Esophagus squamous epithelium (tissue), 5 donors: ENCODE results near the gene ZFAND3. TPM values are rescaled to one million over a fixed set of nuclear protein-coding genes. Genes with fewer than 3 reads are reported as not detected.
"Not testable (repeated sequence)": the region's sequence is repeated elsewhere in the genome, so short reads cannot be mapped to it uniquely, and the experiment has no call there.

Source experiments
- DNase-seq: peaks from one replicate; lab custom pipeline; 2025; lab: John Stamatoyannopoulos, UW
- H3K27ac ChIP-seq, 4 donors: fragments of 200-600 bp; sonication (generic); one replicate each; pipeline ENCODE4 v1.5.1; 2016 to 2019; ENCODE audit warnings: mild to moderate bottlenecking in 1 of 4
- H3K27me3 ChIP-seq, 4 donors: fragments of 200-600 bp; sonication (generic); 1 replicate in 3 of 4; 2 replicates in 1 of 4; pipeline versions ENCODE4 v1.5.1 to v1.6.0; 2017 to 2021; ENCODE audit warnings: antibody characterized with exemption in 1 of 4
- H3K36me3 ChIP-seq, 3 donors: fragments of 200-600 bp; sonication (generic); one replicate each; pipeline ENCODE4 v1.5.1; 2016 to 2019
- H3K4me1 ChIP-seq, 3 donors: fragments of 200-600 bp; sonication (generic); one replicate each; pipeline ENCODE4 v1.5.1; 2017 to 2019
- H3K4me3 ChIP-seq, 4 donors: fragments of 200-600 bp; sonication (generic); 1 replicate in 3 of 4; 2 replicates in 1 of 4; pipeline ENCODE4 v1.5.1; 2016 to 2019; ENCODE audit warnings: mild to moderate bottlenecking in 2 of 4, moderate library complexity in 1 of 4
- H3K9me3 ChIP-seq, 3 donors: fragments of 200-600 bp; sonication (generic); one replicate each; pipeline ENCODE4 v1.5.1; 2016 to 2019
- CTCF ChIP-seq, 6 experiments: fragments of 450-650 bp in 4 of 6; fragments of 200-600 bp in 2 of 6; sonication (generic) in 2 of 6; IDR thresholded peaks; one replicate each; pipeline ENCODE4 v1.5.1; 2016 to 2019; ENCODE audit warnings: antibody characterized with exemption in 6 of 6, mild to moderate bottlenecking in 4 of 6, moderate library complexity in 4 of 6
- POLR2A ChIP-seq, 4 donors: fragments of 450-650 bp; IDR thresholded peaks; one replicate each; pipeline ENCODE4 v1.6.1; 2017; ENCODE audit warnings: antibody characterized with exemption in 4 of 4, mild to moderate bottlenecking in 4 of 4, moderate library complexity in 3 of 4
- WGBS, 2 donors: methylation state at CpG; one replicate each; pipeline ENCODE4 v1.1.5; 2018; 5-methylcytosine and 5-hydroxymethylcytosine counted together
- intact Hi-C: fragments of 100-400 bp; cut with DNase I; formaldehyde crosslinking; loops from one replicate; pipeline ENCODE4 v1.15.0; 2022
- total RNA-seq, 4 donors: library from RNA; depleted of rRNA; stranded (reverse); fragments of >200 nt; gene quantifications; one replicate each; pipeline ENCODE4 v1.1.0, GENCODE V29; 2016
- donor health status: DM: yes; HTN: yes; CAD: no.

Gene ZFAND3
- total RNA-seq, 4 donors from 2014 or later = 15.7 to 23.8 (median 20.9) TPM

GRCh38 chr6:37988696-37989095 lies 169.2 kb downstream of the ZFAND3 start:
- Histone ChIP-seq H3K27me3 (no peaks in the 10 kb centered on the region), H3K36me3 (no peaks in the 10 kb centered on the region), H3K27ac (no peak overlapping the region), H3K9me3 (no peaks in the 10 kb centered on the region), H3K4me3 (no peak overlapping the region), H3K4me1 (peaks cover 0 to 54% (median 21%) of the 10 kb centered on the region in 3 donors)
- intact Hi-C loops = no loop called here
- no peak for DNase-seq
- TF ChIP-seq POLR2A (IDR thresholded peaks at IDR 0.05) = no peak
- TF ChIP-seq CTCF (IDR thresholded peaks at IDR 0.05) = no peak
- WGBS, 2 donors = 44 to 64% methylated on average over 3 of the region's 3 CpGs

GRCh38 chr6:37990762-37991525 lies 171.4 kb downstream of the ZFAND3 start:
- H3K4me1 ChIP-seq = peaks cover 0 to 53% (median 18%) of the 10 kb centered on the region in 3 donors
- DNase-seq = no peak
- 46 to 52% methylated on average over 6 of the region's 6 CpGs for WGBS, 2 donors
- H3K4me3 ChIP-seq = no peak overlapping the region
- no peak overlapping the region for H3K27ac ChIP-seq
- H3K36me3 ChIP-seq = no peaks in the 10 kb centered on the region
- H3K9me3 ChIP-seq = no peaks in the 10 kb centered on the region
- H3K27me3 ChIP-seq = no peaks in the 10 kb centered on the region
- intact Hi-C loops = no loop called here
- no peak for TF ChIP-seq CTCF (IDR thresholded peaks at IDR 0.05)
- no peak for TF ChIP-seq POLR2A (IDR thresholded peaks at IDR 0.05)

GRCh38 chr6:37992749-37993148 lies 173.2 kb downstream of the ZFAND3 start:
- intact Hi-C loops = no loop called here
- Histone ChIP-seq H3K27ac (no peak overlapping the region), H3K9me3 (no peaks in the 10 kb centered on the region), H3K36me3 (no peaks in the 10 kb centered on the region), H3K4me3 (no peak overlapping the region), H3K4me1 (peaks cover 0 to 40% (median 13%) of the 10 kb centered on the region in 3 donors), H3K27me3 (no peaks in the 10 kb centered on the region)
- TF ChIP-seq CTCF (IDR thresholded peaks at IDR 0.05) (no peak), POLR2A (IDR thresholded peaks at IDR 0.05) (no peak)
- WGBS, 2 donors = 80 to 88% methylated on average over 2 of the region's 2 CpGs
- DNase-seq = no peak

- 95 to 97% methylated on average over 7 of the region's 7 CpGs for WGBS, 2 donors
- H3K4me3 ChIP-seq, H3K36me3 ChIP-seq, DNase-seq, H3K9me3 ChIP-seq, intact Hi-C loops, H3K27ac ChIP-seq, H3K27me3 ChIP-seq: not testable (repeated sequence)
- H3K4me1 ChIP-seq = peaks cover 0 to 36% (median 13%) of the 10 kb centered on the region in 3 donors
Measured at GRCh38 chr6:37993194-37993593, 173.7 kb downstream of the ZFAND3 start.

GRCh38 chr6:37993596-37993995 lies 174.1 kb downstream of the ZFAND3 start:
- no peaks in the 10 kb centered on the region for H3K9me3 ChIP-seq
- no peaks in the 10 kb centered on the region for H3K36me3 ChIP-seq
- no peak overlapping the region for H3K4me3 ChIP-seq
- intact Hi-C loops = no loop called here
- DNase-seq = no peak
- WGBS, 2 donors = 87 to 94% methylated on average over 5 of the region's 5 CpGs
- no peak overlapping the region for H3K27ac ChIP-seq
- H3K4me1 ChIP-seq = peaks cover 0 to 31% (median 13%) of the 10 kb centered on the region in 3 donors
- H3K27me3 ChIP-seq = no peaks in the 10 kb centered on the region
- no peak for TF ChIP-seq POLR2A (IDR thresholded peaks at IDR 0.05)
- TF ChIP-seq CTCF (IDR thresholded peaks at IDR 0.05) = no peak
